SH-SY5Y (cell line): ENCODE data around the gene AHNAK.

Experiments used
- GATA2 ChIP-seq: IDR thresholded peaks from 2 replicates; pipeline ENCODE4 v1.6.1; 2011; ENCODE audit warnings: mild to moderate bottlenecking, low read depth, low read length
- GATA3 ChIP-seq: IDR thresholded peaks from 2 replicates; pipeline ENCODE4 v1.6.1; 2011; ENCODE audit warnings: low read depth, mild to moderate bottlenecking, low read length, moderate library complexity

GRCh38 chr11:62477927-62478326 is 68.7 kb downstream of the AHNAK start:
- TF ChIP-seq GATA2 (no peak), GATA3 (no peak)
